IPS-18a (cell line): ENCODE measurements around the gene SLC13A3.

Experiments
- H3K27ac ChIP-seq: one replicate; pipeline ENCODE4 v1.5.1; 2013; ENCODE audit warnings: low read length
- H3K27me3 ChIP-seq: one replicate; pipeline ENCODE4 v1.6.1; 2013; ENCODE audit warnings: mild to moderate bottlenecking, low read length; ENCODE audit not compliant: control insufficient read depth, insufficient read depth
- H3K36me3 ChIP-seq: one replicate; pipeline ENCODE4 v1.6.1; 2013; ENCODE audit warnings: low read depth, low read length; ENCODE audit not compliant: control insufficient read depth
- H3K4me1 ChIP-seq: one replicate; pipeline ENCODE4 v1.6.1; 2013; ENCODE audit warnings: low read depth, low read length; ENCODE audit not compliant: control insufficient read depth
- H3K4me3 ChIP-seq: one replicate; pipeline ENCODE4 v1.5.1; 2013; ENCODE audit warnings: low read length
- H3K9ac ChIP-seq: one replicate; pipeline ENCODE4 v1.6.1; 2013; ENCODE audit warnings: mild to moderate bottlenecking, low read length, moderate library complexity
- H3K9me3 ChIP-seq: one replicate; pipeline ENCODE4 v1.6.1; 2013; ENCODE audit warnings: low read depth, low read length; ENCODE audit not compliant: control insufficient read depth

The SLC13A3 gene

DNA sequence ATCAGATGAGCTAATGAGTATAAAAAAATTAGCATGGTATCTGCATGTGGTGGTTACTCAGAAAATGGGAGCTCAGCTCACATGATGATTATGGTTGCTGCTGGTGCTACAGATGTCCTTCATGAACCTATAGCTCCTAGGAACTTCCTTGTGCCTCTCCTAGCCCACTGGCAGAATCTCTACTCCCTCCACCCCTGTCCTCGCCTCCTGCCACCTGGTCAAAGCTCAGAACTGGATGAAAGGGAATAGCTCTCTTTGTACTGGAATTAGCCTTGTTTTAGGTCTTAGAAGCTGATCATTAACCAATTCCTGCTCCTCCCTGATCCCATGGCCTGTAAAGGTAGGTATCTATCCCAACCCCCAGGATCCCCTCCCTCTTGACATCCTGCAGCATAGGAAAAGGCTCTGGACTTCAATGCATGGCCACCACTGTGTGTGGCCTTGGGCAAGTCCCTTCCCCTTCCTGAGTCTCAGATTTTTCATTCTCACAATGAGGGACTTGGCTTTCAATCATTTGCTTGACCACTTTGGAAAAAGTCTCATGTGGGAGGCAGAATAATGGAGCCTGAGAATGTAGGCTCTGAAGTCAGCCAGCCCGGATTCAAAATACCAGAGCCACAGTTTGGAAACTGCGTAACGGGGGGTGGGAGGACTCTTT lies 43.9 kb downstream of the SLC13A3 start:
- H3K36me3 ChIP-seq, result no peaks in the 10 kb centered on the region
- H3K9me3 ChIP-seq, result no peaks in the 10 kb centered on the region
- no peak overlapping the region for H3K9ac ChIP-seq
- H3K4me3 ChIP-seq, result no peak overlapping the region
- no peak overlapping the region for H3K27ac ChIP-seq
- no peaks in the 10 kb centered on the region for H3K4me1 ChIP-seq
- H3K27me3 ChIP-seq, result no peaks in the 10 kb centered on the region

DNA sequence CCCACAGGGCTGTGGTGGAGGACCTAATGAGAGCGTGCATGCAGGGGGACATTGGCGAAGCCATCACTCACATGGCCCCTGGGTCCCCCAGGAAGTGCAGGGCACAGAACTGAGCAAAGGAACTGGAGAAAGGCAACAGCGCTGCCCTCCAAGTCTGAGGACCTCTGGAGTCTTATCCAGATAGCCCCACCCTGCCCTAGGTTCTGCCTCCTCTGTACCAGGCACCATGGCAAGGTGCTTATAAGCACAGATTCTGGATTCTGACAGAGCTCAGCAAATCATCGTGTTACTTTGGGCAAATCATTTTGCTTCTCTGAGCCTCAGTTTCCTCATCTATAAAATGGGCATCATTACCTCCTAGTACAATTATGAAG lies 44.5 kb downstream of the SLC13A3 start:
- Histone ChIP-seq H3K27ac (no peak overlapping the region), H3K9me3 (no peaks in the 10 kb centered on the region), H3K36me3 (no peaks in the 10 kb centered on the region)

DNA sequence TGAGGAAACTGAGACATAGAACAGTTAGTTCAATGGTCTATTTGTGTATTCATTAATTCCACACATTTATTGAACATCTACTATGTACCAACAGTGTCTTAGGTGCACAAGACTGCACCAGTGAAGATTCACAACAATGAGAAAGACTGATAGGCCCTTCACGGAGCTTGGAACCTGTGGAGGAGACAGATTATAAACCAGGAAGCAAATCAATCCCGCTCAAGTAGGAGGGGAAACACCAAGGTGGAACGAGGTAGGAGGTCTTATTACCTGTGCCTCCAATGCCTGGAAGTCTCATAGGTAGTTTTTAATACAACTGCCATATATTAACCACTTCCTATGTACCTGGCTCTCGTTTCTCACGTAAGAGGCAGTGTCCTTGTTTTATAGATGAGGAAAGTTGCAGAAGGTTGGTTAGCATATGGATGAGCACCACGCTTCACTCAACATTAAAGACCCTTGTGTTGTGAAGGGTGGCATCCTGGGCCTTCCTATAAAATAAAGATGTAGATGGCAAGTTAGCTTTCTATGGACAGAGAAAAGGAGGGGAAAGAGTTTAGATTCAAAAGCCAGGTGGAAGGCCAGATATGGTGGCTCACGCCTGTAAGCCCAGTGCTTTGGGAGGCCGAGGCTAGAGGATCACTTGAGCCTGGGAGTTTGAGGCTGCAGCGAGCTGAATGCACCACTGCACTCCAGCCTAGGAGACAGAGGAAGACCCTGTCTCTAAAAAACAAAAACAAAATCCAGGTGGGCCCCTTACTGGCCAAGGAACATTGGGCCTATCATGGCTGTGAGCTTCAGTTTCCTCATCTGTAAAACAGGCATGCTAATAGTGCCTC lies 45.1 kb downstream of the SLC13A3 start:
- H3K4me1 ChIP-seq, result no peaks in the 10 kb centered on the region
- no peak overlapping the region for H3K9ac ChIP-seq
- H3K27me3 ChIP-seq, result no peaks in the 10 kb centered on the region
- H3K27ac ChIP-seq, result no peak overlapping the region
- H3K4me3 ChIP-seq, result no peak overlapping the region
- H3K9me3 ChIP-seq, result no peaks in the 10 kb centered on the region
- H3K36me3 ChIP-seq, result no peaks in the 10 kb centered on the region

More for the DNA sequence above, 44.5 kb downstream of the SLC13A3 start:
- Histone ChIP-seq H3K4me1 (no peaks in the 10 kb centered on the region), H3K27me3 (no peaks in the 10 kb centered on the region), H3K4me3 (no peak overlapping the region), H3K9ac (no peak overlapping the region)

DNA sequence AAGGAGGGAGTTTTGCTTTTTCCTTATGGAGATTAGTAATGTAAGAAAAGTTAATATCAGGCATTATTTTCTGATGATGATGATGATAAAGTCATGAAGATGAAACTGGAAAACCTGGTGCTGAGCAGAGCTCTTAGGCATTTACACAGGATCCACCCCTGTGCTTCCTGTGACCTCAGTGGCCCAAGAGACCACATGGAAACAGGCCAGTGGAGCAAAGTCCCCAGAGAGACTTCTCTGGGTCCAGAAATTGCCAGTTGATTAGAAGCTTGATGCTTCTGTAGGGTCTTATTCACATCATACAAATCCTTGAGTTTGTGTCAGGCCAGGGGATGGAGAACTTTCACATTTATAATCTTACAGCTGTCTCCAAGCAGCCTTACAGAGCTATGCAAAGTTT lies 46.1 kb downstream of the SLC13A3 start:
- H3K27me3 ChIP-seq, result no peaks in the 10 kb centered on the region
- H3K9ac ChIP-seq, result no peak overlapping the region
- H3K36me3 ChIP-seq, result no peaks in the 10 kb centered on the region
- no peaks in the 10 kb centered on the region for H3K4me1 ChIP-seq
- H3K9me3 ChIP-seq, result no peaks in the 10 kb centered on the region
- no peak overlapping the region for H3K4me3 ChIP-seq
- H3K27ac ChIP-seq, result no peak overlapping the region

DNA sequence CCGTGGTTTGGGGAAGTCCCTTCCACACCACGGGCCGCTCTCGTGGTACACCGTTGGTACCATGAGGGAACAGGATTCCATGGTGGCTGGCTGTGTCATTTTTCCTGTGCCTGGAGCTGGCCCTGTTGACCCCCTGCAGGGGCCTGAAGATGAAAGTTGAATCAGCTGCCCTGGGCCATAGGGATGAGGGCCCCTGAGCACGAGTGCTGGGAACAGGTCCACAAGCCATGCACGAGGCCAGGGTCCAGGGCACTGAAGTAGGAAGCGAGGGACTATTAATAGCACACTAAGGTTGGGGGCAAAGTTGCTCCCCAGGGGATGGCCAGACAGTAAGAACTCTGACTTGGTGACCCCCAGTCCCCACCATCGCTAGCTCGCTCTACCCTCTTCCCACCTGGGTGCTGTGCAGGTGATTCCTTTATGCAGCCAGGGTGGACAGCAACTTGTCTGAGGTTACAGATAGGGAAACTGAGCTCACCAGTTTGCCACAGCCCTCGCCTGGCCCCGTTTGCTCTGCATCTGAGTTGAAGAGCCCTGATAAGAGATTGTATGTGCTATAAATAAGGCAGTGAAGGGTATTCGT lies 46.6 kb downstream of the SLC13A3 start:
- H3K36me3 ChIP-seq, result no peaks in the 10 kb centered on the region
- H3K9ac ChIP-seq, result no peak overlapping the region
- no peak overlapping the region for H3K27ac ChIP-seq
- H3K4me1 ChIP-seq, result no peaks in the 10 kb centered on the region
- no peak overlapping the region for H3K4me3 ChIP-seq
- H3K9me3 ChIP-seq, result no peaks in the 10 kb centered on the region
- H3K27me3 ChIP-seq, result no peaks in the 10 kb centered on the region

DNA sequence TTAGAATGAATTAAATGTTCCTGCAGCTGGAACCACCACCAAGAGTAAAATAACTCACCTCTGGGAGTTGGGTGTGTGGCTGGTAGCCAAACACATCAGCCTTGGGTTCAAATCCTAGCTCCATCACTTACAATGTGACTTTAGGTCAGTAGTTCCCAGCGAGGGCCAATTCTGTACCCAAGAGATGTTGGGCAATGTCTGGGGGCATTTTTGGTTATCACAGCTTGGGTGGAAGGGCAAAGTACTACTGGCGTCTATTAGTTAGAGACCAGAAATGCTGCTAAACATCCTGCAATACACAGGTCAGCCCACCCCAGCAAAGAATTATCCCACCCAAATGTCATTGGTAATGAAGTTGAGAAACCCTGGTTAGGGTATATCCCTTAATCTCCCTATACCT lies 48.8 kb downstream of the SLC13A3 start:
- H3K9ac ChIP-seq, result no peak overlapping the region

DNA sequence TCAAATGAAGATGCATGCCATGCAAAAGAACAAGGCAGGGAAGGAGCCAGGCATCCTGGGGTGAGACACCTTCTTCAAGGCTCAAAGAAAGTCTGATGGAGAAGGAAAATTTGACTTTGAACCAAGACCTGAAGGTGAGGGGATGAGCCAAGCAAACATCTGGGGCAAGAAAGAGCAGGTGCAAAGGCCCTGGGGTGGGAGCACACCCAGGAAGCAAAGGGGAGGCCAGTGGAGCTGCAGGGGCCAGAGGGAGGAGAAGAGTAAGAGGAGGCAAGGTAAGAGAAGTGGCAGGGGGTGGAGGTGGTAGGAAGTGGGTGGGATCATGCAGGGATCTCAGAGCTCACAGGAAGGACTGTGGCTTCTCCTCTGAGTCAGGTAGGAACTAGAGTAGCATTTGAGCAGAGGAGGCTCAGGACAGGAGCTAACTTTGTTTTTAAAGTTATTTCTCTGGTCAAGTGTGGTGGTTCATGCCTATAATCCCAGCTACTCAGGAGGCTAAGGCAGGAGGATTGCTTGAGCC lies 49.6 kb downstream of the SLC13A3 start:
- no peaks in the 10 kb centered on the region for H3K9me3 ChIP-seq
- no peak overlapping the region for H3K27ac ChIP-seq
- no peaks in the 10 kb centered on the region for H3K4me1 ChIP-seq
- H3K36me3 ChIP-seq, result no peaks in the 10 kb centered on the region
- H3K9ac ChIP-seq, result no peak overlapping the region
- no peaks in the 10 kb centered on the region for H3K27me3 ChIP-seq
- no peak overlapping the region for H3K4me3 ChIP-seq

More for the DNA sequence above, 48.8 kb downstream of the SLC13A3 start:
- no peak overlapping the region for H3K27ac ChIP-seq
- H3K9me3 ChIP-seq, result no peaks in the 10 kb centered on the region
- H3K4me3 ChIP-seq, result no peak overlapping the region
- H3K27me3 ChIP-seq, result no peaks in the 10 kb centered on the region
- H3K36me3 ChIP-seq, result no peaks in the 10 kb centered on the region
- no peaks in the 10 kb centered on the region for H3K4me1 ChIP-seq

DNA sequence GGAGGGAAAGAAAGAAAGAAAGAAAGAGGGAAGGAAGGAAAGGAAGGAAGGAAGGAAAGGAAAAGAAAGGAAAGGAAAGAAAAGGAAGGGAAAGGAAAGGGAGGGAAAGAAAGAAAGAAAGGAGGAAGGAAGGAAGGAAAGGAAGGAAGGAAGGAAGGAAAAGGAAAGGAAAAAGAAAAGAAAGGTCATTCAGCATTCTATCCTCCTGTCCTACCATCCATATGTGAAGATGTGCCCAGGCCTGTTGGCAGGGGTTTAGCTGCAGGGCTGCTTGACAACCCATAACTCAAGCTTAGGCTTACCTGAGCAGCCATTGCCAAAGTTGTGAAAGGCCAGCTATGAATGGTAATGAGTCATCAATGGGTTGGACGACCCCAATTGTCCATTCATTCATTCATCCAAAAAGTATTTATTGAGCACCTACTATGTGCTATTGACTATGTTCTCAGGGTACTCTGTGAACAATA lies 50.9 kb downstream of the SLC13A3 start:
- H3K4me1 ChIP-seq, result peaks cover 8% of the 10 kb centered on the region
- H3K27ac ChIP-seq, result no peak overlapping the region

DNA sequence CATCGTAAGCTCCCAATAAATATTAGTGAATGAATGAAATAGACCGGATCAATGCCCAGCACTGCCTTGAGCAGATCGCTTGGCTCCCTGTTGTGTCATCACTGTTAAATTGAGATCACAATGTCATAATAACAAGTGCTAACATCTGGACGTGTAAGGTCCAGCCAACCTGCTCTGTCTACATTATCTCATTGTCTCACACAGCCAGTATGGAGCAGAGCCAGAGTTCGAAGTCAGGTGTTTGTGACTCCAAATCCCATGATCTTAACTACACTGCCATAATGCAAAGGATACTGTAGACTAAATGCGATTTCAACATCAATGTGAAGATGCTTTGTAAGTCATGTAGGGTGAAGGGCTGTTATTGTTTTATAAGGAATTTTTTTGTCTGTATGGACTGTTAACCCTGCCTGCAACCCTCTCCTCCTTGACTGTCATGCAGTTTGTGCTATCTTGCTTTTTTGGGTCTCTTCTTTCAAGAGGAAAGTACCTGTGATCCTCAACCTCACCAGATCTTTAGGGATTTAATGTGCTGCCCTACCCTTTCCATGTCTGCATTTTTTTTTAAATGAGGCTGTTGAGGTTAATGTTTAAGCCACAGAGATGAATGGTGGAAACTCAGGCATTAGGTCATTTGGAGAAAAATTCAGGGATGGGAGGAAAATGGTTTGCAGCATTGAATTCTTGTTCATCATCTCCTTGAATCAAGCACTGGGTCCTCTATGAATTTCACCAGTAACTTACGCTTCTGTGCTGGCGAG lies 51.9 kb downstream of the SLC13A3 start:
- Histone ChIP-seq H3K4me3 (no peak overlapping the region), H3K9ac (no peak overlapping the region), H3K36me3 (no peaks in the 10 kb centered on the region), H3K4me1 (peaks cover 17% of the 10 kb centered on the region), H3K9me3 (no peaks in the 10 kb centered on the region), H3K27me3 (no peaks in the 10 kb centered on the region), H3K27ac (no peak overlapping the region)

More for the DNA sequence above, 50.9 kb downstream of the SLC13A3 start:
- Histone ChIP-seq H3K9ac (no peak overlapping the region), H3K9me3 (no peaks in the 10 kb centered on the region), H3K27me3 (no peaks in the 10 kb centered on the region), H3K4me3 (no peak overlapping the region), H3K36me3 (no peaks in the 10 kb centered on the region)

DNA sequence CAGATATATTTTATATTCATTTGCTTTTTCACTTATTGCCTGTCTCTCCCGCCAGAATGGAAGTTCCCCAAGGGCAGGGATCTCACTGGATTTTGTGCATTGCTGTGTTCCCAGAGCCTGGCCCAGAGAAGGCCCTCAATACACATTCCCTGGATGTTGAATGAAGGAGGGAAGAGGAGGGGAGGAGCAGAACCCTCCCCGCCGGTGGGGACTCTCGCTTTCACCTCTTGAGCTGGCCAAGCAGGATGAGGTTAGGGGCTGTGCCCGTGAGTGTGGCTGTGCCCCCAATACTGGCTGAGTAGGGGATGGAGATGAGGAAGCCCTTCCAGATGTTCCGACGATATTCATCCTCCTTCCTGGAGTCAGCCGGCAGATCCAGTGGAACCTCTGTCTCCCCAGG lies 55.3 kb downstream of the SLC13A3 start:
- Histone ChIP-seq H3K9me3 (no peaks in the 10 kb centered on the region), H3K4me1 (peaks cover 19% of the 10 kb centered on the region), H3K27ac (no peak overlapping the region), H3K36me3 (no peaks in the 10 kb centered on the region), H3K4me3 (no peak overlapping the region), H3K9ac (no peak overlapping the region), H3K27me3 (no peaks in the 10 kb centered on the region)

DNA sequence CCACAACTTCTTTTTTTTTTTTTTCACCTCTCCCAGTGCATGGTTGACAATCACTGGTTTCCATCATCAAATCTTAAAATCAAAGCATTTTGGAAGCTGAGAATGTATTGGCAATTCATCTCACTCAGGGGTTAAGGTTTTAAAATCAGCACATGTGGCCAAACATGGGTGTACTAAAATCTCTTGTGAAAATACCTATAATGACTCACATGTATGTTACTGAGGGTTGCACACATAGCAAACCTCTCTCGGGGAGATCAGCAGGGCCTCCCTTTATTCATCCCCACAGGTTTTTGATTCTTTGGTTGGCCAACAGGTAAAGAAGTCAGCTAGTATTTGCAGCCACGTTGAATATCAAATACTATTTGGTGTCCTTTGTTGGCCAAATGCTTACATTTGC lies 56.5 kb downstream of the SLC13A3 start:
- Histone ChIP-seq H3K9ac (no peak overlapping the region), H3K36me3 (no peaks in the 10 kb centered on the region), H3K4me1 (peaks cover 19% of the 10 kb centered on the region), H3K9me3 (no peaks in the 10 kb centered on the region), H3K4me3 (no peak overlapping the region), H3K27ac (no peak overlapping the region), H3K27me3 (no peaks in the 10 kb centered on the region)
